KBM-7 (cell line): ENCODE data around the gene LOXL3.

Experiments used
- DNase-seq: peaks from one replicate; pipeline ENCODE4 v3.0.0-alpha.2; 2015
- in situ Hi-C: fragments of 300-500 bp; cut with MboI; formaldehyde crosslinking; loops from 2 replicates; pipeline ENCODE4 v1.14.3; 2020; ENCODE audit warnings: low sequenced_read_pairs, low pct_unique_long_range_greater_than_20kb, mixed read lengths

The LOXL3 gene, protein sequence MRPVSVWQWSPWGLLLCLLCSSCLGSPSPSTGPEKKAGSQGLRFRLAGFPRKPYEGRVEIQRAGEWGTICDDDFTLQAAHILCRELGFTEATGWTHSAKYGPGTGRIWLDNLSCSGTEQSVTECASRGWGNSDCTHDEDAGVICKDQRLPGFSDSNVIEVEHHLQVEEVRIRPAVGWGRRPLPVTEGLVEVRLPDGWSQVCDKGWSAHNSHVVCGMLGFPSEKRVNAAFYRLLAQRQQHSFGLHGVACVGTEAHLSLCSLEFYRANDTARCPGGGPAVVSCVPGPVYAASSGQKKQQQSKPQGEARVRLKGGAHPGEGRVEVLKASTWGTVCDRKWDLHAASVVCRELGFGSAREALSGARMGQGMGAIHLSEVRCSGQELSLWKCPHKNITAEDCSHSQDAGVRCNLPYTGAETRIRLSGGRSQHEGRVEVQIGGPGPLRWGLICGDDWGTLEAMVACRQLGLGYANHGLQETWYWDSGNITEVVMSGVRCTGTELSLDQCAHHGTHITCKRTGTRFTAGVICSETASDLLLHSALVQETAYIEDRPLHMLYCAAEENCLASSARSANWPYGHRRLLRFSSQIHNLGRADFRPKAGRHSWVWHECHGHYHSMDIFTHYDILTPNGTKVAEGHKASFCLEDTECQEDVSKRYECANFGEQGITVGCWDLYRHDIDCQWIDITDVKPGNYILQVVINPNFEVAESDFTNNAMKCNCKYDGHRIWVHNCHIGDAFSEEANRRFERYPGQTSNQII

DNA sequence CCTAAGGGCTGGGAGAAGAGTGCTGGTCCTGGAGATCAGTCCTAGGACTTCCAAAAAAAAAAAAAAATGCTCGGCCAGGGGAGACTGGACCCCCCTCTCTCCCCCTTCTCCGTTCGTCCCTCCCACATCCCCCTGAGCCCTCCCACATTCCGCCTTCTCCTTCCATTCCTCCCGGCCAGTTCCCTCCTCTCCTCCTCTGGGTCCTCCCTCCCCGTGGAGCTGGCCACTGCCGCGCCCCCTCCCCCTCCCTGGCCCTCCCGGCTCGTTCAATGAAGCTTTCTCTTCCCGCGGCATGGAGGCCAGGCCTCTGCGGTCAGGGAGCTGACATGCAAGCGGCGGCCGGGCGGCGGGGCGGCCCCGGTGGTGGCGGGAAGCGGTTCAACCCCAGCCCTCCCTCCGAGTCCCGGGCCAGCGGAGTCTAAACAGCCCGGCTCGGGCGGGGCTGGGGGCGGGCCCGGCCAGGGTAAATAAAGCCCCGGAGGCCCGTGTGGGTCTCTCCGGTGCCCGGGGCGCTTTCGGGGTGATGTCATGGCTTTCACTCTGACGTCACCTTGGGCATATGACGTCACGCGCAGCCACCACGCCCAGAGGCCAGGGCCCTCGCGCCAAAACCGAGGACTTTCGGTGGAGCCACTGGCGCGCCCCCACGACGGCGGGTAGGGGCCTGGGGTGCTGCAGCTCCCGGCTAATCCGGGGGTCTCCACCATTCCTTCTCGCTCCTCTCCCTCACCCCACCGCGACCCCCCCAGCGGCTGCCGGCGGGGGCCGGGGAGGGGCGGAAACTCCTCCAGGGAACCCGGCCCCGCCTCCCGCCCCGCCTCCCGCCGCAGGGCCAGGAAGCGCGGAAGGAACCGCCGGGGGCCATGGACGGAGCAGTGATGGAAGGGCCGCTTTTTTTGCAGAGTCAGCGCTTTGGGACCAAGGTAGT lies at the start of gene LOXL3, which contains the start of gene DOK1:
Gene LOXL3, minus strand, starts transcription at position 51 of the 928 bp plus-strand sequence. CDS start 1,308 bp downstream, outside the sequence.
Gene DOK1, plus strand, starts transcription at position 829 of the 928 bp plus-strand sequence. Its CDS starts 35 bp downstream, at position 864.
- peak; percentile 91 for DNase-seq
- in situ Hi-C loops: no loop called here

DNA sequence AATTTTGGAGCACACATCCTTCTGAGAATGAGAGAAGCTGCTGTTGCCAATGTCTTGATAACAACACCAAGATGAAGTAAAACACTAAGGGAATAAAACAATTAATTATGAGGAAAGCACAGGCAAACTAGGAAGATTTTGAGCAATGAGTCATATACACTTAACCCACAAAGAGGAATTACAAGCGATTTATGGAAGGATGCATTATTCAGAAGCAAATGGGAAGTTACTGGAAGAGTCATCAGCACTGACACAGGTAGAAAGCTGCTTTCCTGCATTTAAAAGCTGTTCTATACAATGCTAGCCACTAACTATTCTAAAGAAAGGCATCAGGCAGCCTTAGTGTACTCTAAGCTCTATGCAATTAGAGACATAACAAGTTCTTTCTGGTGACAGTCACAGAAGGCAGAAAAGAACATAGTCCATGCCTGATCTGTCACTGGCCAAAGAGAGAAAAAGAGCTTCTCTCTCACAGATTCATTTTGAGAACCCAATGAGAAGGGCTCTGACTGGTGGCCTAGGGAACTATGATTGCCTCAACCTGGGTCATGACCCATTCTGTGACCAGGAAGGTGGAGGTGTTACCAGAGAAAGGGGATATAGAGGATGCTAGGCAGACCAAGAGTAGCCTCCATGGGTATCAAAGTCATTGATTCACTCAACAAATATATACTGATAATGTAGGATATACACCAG lies 49.0 kb upstream of the LOXL3 start:
- DNase-seq: no peak
- in situ Hi-C loops: no loop called here

DNA sequence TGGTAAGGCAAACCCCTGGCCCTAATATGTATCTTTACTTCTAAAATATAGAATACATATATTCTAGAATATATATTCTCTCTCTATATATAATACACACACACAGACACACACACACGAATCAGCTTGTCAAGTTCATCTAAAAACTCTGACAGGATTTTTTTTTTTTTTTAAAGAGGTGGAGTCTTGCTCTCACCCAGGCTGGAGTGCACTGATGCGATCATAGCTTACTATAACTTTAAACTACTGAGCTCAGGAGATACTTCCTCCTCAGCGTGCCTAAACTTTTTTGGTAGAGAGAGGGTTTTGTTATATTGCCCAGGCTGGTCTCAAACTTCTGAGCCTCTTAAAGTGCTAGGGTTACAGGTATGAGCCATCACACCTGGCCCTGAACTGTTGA lies 45.9 kb upstream of the LOXL3 start:
- in situ Hi-C loops: loop anchor here (10.0 kb wide), 1 partner anchor 115 kb away; the partner anchor contains the start of genes CCDC142 and TTC31
- DNase-seq: peak; percentile 50

DNA sequence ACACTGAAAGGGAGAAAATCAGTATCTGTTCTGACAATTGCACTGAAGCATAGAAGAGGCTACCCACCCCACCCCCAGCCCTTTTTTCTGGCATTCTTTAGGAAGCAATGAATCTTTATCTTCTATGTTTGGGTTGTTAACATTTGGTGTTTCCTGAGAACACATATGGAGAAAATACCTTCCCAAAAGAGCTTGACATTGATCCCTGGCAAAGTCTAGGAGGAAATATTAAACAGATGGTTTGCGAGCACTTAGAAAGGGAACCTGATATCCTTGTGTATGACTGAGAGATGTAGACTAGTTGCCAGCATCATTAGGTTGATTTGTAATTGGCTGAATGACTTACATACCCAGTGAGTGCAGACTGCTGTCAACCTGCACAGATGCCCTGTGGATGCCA lies 43.7 kb upstream of the LOXL3 start:
- in situ Hi-C loops: loop anchor here (10.0 kb wide), 1 partner anchor 113 kb away; the partner anchor contains the start of genes CCDC142 and TTC31

DNA sequence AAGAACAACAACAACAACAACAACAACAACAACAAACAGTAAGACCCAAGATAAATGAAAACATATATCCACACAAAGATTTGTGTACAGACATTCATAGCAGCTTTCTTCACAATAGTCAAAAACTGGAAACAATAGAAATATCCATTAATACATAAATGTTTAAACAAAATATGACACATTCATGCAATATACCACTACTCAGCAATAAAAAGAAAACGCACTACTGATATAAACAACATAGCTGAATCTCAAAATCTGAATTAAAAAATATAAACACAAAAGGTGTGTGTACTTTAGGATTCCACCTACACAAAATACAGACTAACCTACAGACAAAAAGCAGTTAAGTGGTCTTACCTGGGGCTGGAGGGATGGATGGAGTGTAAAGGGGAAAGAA lies 42.8 kb upstream of the LOXL3 start:
- in situ Hi-C loops: loop anchor here (10.0 kb wide), 1 partner anchor 112 kb away; the partner anchor contains the start of genes CCDC142 and TTC31
- DNase-seq: no peak

More for the DNA sequence above, 43.7 kb upstream of the LOXL3 start:
- no peak for DNase-seq

DNA sequence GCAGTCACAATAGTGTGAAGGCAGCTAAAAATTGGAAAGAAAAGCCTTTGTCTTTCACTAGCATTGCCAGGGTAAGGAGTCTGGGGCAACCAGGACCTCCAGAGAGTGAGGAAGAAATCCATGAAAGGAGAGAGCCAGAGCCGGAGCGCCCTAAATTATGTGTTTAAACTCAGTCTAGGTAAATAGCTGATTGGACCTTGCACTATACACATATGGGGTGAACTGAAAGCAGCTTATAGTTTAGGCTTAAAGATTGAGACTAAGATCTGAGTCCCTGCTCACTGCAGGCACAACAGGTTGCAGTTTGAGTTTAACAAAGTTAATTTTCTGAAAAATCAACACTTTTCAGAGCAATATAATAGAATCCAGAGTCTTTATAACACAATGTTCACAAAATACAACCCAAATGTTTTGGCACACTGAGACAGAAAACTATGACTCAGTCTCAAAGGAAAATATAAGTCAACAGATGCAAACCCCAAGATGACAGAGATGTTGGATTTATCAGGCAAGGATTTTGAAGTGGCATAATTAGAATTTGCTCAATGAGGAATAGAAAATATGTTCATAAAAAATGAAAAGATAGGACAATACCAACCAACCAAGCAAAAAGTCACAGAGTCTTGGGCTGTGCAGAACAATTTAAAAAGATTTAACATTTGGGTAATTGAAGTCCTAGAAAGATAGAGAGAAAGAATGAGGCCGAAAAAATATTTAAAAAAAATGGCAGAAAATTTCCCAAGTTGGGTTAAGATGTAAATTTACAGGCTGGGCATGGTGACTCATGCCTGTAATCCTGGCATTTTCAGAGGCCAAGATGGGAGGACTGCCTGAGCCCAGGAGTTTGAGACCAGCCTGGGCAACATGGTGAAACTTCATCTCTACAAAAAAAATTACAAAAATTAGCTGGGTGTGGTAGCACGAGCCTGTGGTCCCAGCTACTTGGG lies 40.4 kb upstream of the LOXL3 start:
- DNase-seq: no peak
- in situ Hi-C loops: loop anchor here (10.0 kb wide), 1 partner anchor 109 kb away; the partner anchor contains the start of genes CCDC142 and TTC31

DNA sequence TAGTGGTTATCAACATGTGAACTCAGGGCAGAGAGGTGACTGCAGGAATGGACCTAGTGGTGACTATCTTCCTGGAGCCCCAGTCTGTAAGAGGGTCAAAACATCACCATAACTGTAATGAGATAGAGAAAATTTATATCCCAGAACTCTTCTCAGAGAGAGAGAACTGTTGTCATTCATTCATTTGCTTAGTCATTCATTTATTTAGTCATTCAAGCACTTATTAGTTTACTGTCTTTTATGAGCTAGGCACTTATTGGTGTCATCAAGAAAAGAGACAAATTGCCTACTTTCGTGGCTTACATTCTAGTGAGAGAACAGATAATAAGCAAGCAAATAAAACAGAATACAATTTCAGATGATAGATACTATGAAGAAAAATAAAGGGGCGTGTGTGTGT lies 34.9 kb upstream of the LOXL3 start:
- in situ Hi-C loops: no loop called here
- no peak for DNase-seq

DNA sequence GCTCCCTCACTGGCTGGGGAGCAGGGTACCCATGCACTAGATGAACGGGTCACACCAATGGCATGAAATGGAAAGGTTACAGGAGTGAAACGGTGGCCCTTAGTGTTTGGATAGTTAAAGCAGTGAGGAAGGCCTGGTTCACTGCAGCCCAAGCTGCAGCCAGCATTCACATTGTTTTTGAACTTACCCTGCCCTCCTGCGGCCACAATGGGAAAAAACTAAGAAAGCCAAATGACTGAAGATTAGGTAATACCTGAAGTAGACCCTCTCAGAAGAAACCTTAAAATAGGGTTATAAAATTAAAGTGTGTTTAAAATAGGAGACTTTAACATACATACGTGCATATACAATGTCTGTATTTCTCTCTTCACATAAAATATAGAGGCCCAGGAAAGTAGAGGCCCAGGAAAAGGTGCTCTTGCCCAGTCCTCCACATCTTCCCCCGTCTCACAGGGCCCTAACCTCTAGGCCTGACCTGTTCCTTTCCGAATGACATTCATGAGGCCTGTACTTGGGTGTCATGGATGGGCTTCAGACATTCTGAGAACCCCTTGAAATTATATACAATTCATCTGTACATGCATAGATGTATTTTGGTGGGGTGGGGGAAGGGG lies 34.0 kb upstream of the LOXL3 start:
- in situ Hi-C loops: no loop called here
- peak; percentile 85 for DNase-seq

DNA sequence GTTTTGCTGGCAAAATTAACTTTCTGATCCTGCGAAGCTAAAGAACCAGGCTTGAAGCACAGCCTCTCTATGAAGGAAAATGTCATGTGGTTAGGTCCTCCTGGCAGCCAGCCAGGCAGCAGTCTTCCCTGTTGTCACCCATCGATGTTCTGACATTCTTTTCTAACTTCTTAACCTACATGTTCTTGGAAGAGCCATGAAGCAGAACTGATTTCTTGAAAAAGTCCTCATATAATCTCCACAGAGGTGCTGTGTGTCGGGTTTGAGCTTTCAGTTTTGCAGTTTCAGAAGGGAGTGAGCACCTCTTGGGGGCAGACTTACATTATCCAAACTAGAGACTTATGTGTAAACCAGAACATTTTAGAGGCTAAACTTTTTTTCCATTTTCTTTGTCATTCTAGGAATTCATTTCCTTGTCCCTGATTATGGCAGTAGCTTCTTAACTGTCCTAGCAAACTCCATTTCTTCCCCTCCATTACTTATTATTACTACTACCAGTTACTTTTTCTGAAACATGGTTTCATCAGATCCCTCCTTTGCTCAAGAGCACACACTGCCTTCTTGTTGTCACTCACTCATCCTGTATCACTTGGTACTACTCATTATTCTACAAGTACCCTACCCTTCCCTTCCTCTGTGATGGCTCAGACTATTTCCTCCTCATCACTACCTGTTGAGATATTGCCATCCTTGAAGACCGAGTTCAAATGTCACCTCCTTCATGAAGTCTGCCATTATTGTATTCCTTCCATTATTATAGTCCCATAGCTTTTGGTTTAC lies 31.9 kb upstream of the LOXL3 start:
- peak; percentile 61 for DNase-seq
- in situ Hi-C loops: no loop called here

DNA sequence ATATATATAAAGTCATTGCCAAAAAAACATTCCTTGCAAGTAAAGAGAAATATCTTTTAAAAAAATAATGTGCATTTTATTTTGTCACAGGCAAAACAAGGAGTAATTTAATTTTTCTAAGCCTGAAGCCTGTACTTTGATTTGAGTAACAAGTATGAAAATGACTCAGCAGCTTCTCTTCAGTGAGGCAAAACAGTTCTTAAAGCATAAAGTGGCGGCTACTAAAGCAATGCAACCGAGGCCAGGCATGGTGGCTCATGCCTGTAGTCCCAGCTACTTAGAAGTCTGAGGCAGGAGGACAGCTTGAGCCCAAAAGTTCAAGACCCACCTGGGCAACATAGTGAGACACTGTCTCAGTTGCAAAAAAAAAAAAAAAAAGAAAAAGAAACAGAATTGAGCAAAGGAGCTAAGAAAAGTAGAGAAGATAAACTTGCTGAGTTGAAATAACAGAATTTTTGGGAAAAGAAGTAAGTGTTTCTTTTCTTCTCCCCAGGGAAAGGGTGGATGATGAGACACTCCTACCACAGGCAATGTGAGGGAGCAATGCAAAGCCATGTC lies 30.4 kb upstream of the LOXL3 start:
- DNase-seq: no peak
- in situ Hi-C loops: no loop called here

DNA sequence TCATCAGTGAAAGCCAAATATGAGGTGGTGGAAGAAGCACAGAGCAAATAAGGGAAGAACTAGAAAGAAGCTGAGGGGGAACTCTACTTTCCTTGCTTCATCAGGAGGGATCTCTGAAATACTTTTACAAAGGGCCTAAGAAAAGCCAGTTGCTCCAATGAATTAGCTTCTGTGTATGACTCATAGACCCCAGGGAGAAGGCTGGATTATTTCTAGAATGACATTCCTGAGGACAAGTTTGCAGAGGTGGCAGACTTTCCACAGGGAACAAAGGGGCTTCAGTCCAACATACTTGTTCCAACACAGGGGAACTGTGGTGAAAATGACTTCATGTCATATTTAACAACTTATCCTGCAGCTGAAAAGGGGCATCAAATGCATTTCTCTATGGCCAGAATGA lies 29.8 kb upstream of the LOXL3 start:
- in situ Hi-C loops: no loop called here
- DNase-seq: no peak

DNA sequence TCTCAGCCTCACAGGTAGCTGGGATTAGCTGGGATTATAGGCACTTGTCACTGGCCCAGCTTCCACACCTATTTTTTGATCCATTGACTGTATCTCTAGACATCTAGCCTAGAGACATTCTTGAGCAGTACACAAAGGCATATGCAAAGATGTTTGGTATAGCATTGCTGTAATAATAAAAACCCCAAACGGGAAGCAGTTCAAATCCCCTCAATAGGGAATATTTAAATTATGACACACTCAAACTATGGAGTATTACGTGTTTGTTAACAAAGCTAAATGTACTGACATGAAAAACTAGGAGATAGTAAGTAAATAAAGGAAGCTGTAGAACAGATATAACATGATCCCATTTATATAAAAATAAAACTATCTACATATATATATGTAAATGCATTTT lies 28.4 kb upstream of the LOXL3 start:
- DNase-seq: no peak
- in situ Hi-C loops: no loop called here

DNA sequence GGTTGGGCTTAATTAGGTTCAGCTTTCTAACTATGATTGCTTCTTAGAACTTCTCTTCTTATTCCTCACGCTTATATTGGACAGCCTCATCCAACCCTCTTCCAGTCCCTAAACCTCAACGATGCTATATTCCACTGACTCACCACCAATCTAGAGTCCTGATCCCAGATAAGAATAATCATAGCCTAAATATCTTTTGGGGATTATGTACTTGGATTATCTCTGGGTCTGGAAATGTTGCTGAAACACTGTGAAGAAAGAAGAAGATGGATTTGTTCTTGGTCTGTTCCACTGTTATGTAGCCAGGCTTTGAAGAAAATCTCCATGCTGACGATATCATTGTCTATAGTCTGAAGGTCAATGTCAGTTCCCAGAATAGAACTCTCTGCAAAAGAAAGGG lies 27.7 kb upstream of the LOXL3 start:
- in situ Hi-C loops: no loop called here

DNA sequence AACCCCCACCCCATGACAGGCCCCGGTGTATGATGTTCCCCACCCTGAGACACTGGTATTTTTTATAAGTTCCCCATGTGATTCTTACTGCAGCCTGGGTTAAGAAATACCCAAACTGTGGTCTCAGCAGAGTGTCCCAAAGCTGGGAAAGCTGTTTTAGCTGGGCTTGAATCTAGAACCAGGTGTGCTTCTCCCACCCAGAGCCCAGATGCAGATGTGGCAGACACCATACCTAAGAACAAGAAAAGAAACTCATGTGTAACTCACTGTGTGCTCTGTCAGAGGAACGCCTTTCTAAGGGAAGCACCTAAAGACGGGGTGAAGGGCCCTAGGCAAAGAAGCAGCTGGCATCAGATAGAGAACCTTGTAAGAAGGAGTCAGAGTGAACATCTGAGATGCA lies 24.7 kb upstream of the LOXL3 start:
- in situ Hi-C loops: no loop called here
- no peak for DNase-seq

More for the DNA sequence above, 27.7 kb upstream of the LOXL3 start:
- DNase-seq: no peak

DNA sequence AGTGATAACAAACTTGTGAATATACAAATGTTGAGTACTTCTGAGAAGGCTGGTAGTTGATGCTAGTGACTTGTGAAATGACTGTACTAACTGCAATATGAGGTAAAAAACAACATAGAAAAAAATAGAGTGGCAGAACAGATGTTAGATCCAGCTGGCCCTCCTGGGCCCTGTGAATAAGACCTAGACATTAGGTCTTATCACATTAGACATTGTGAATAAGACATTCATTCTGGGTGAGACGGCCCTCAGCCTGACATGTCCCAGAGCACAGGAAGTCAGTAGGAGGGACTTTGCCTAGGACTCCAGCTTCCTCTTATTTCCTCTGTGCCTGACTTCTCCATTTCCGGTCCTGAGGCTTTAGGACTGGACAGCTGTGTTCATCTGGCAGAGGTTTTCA lies 23.7 kb upstream of the LOXL3 start:
- in situ Hi-C loops: no loop called here
- peak; percentile 87 for DNase-seq

DNA sequence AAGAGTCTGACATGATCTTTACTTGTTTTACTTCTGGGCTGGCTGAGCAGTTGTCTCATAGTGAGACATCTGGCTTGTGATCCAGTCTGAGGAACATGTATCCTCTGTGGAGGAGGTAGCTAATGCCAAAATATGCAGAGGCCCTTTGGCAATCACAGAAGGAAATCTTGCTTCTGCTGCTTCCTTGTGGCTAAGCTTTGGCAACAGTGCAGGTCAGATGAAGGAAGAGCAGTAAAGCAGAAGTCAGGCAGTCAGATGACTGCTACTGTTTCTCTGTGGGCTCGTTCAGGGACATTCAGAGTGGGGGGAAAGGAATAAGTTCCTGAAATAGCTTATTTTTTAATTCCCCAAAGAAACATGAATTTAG lies 23.1 kb upstream of the LOXL3 start:
- DNase-seq: peak; percentile 89

More for the DNA sequence above, 23.1 kb upstream of the LOXL3 start:
- in situ Hi-C loops: no loop called here
